Parathyroid adenoma (tissue), 2 donors: ENCODE results near the gene CELA1.
"Not testable (repeated sequence)": the region's sequence is repeated elsewhere in the genome, so short reads cannot be mapped to it uniquely, and the experiment has no call there.

Experiments
- H2AFZ ChIP-seq: fragments of 300-600 bp; sonication (generic); one replicate; pipeline ENCODE4 v1.7.0; 2017; ENCODE audit warnings: antibody characterized with exemption, mild to moderate bottlenecking
- H3K27ac ChIP-seq: fragments of 300-600 bp; sonication (generic); one replicate; pipeline ENCODE4 v1.7.0; 2017
- H3K27me3 ChIP-seq: fragments of 300-600 bp; sonication (generic); one replicate; pipeline ENCODE4 v1.7.0; 2017; ENCODE audit warnings: low read length; ENCODE audit not compliant: control insufficient read depth, insufficient read depth
- H3K36me3 ChIP-seq: fragments of 300-600 bp; sonication (generic); one replicate; pipeline ENCODE4 v1.7.0; 2017; ENCODE audit warnings: low read length; ENCODE audit not compliant: control insufficient read depth, insufficient read depth
- H3K4me1 ChIP-seq: fragments of 300-600 bp; sonication (generic); one replicate; pipeline ENCODE4 v1.7.0; 2017; ENCODE audit warnings: control low read depth
- H3K4me2 ChIP-seq: fragments of 300-600 bp; sonication (generic); one replicate; pipeline ENCODE4 v1.7.0; 2017; ENCODE audit warnings: low read length
- H3K4me3 ChIP-seq: fragments of 300-600 bp; sonication (generic); one replicate; pipeline ENCODE4 v1.7.0; 2017; ENCODE audit warnings: low read depth, low read length
- H3K79me2 ChIP-seq: fragments of 300-600 bp; sonication (generic); one replicate; pipeline ENCODE4 v1.7.0; 2017; ENCODE audit warnings: control low read depth
- H3K9ac ChIP-seq: fragments of 300-600 bp; sonication (generic); one replicate; pipeline ENCODE4 v1.7.0; 2017; ENCODE audit warnings: mild to moderate bottlenecking
- H3K9me3 ChIP-seq: fragments of 300-600 bp; sonication (generic); one replicate; pipeline ENCODE4 v1.7.0; 2017; ENCODE audit warnings: low read length; ENCODE audit not compliant: control insufficient read depth
- TF ChIP-seq, protein P1 (sequence below): fragments of 300-600 bp; sonication (generic); IDR thresholded peaks from one replicate; pipeline ENCODE4 v1.7.0; 2017; ENCODE audit warnings: antibody characterized with exemption, mild to moderate bottlenecking
- donor health status: primary hyperparathyroidism.

The CELA1 gene

DNA sequence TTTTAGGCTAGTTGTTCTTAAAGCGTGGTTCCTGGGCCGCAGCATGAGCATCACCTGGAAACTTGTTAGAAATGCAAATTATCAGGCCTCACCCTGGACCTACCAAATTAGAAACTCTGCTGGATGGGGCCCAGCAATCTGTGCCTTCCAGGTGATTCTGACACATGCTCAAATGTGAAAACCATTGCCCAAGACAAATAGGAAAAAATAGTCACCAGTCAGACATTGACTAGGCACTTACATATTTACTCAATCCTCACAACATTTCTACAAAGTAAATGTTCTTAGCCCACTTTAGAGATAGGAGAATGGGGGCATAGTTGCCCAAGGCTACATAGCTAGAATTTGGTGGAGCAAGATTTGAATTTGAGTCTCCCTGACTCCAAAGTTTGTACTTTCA, 3.3 kb downstream of the CELA1 start:
- Histone ChIP-seq H3K36me3 (no peaks in the 10 kb centered on the region), H3K9ac (no peak overlapping the region), H3K4me1 (peaks cover 3% of the 10 kb centered on the region), H3K9me3 (no peaks in the 10 kb centered on the region), H2AFZ (no peak overlapping the region), H3K4me2 (no peak overlapping the region), H3K4me3 (no peak overlapping the region), H3K27ac (no peak overlapping the region), H3K79me2 (no peaks in the 10 kb centered on the region), H3K27me3 (no peaks in the 10 kb centered on the region)
- TF ChIP-seq, protein P1, sequence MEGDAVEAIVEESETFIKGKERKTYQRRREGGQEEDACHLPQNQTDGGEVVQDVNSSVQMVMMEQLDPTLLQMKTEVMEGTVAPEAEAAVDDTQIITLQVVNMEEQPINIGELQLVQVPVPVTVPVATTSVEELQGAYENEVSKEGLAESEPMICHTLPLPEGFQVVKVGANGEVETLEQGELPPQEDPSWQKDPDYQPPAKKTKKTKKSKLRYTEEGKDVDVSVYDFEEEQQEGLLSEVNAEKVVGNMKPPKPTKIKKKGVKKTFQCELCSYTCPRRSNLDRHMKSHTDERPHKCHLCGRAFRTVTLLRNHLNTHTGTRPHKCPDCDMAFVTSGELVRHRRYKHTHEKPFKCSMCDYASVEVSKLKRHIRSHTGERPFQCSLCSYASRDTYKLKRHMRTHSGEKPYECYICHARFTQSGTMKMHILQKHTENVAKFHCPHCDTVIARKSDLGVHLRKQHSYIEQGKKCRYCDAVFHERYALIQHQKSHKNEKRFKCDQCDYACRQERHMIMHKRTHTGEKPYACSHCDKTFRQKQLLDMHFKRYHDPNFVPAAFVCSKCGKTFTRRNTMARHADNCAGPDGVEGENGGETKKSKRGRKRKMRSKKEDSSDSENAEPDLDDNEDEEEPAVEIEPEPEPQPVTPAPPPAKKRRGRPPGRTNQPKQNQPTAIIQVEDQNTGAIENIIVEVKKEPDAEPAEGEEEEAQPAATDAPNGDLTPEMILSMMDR, result no peak

DNA sequence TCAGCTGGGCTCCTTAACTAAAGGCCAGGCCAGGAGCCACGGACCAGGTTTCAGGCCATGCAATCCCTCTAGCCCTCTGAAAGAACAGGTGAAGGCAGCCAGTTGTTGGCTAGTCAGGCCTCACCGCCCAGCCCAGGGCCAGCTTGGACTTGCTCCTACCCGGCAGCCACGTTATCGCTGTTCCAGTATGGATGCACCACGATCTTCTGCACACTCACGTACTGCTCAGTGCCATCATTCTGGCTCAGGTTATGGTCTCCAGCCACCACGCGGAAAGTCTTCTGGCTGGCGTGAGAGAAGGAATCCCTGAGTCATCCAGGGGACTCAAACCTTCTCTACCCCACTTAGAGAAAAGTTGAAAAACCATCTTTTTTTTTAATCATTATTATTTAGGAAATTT, 4.1 kb downstream of the CELA1 start:
- Histone ChIP-seq H3K9ac (no peak overlapping the region), H3K27me3 (no peaks in the 10 kb centered on the region), H3K4me2 (no peak overlapping the region), H3K4me3 (no peak overlapping the region), H3K4me1 (peaks cover 3% of the 10 kb centered on the region), H3K79me2 (no peaks in the 10 kb centered on the region), H3K9me3 (no peaks in the 10 kb centered on the region), H3K27ac (no peak overlapping the region), H3K36me3 (no peaks in the 10 kb centered on the region), H2AFZ (no peak overlapping the region)
- TF ChIP-seq, protein P1, result no peak

DNA sequence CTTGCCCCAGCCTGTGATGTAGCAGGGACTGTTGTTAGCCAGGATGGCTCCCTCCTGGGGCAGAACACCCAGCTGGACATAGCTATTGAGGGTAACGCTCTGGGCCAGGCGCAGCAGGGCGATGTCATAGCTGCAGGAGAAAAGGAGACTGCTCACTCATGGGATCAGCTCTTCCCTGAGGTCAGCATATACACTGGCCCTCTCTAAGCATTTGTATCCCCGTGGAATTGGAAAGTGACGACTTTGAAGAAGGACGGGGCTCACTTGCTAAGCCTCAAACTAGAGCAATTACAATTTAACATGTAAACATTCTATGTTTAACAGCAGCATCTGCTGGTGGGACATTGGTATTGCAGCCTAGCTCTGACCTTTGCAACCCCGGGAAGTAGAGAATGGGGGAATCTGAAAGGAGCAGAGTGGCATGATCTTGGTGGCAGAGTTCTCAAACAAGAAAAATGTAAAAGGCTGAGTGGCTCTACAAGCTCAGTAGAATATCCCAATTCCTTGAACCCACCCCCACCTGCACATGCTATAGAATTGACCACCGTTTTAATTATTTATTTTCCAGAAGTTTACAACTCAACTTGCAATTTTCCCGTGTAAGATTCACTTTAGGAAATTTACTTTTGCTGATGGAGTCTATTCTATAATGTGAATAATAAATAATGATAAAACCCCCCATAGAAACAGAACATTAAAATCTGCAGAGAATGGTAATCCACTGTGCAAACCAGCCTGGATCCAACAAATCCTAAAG, 5.0 kb downstream of the CELA1 start:
- H3K4me3 ChIP-seq, result peak overlapping the region; percentile 35
- H3K36me3 ChIP-seq, result no peaks in the 10 kb centered on the region
- H3K27me3 ChIP-seq, result no peaks in the 10 kb centered on the region
- peaks cover 3% of the 10 kb centered on the region for H3K4me1 ChIP-seq
- H2AFZ ChIP-seq, result peak overlapping the region; percentile 88
- TF ChIP-seq, protein P1, result peak; percentile 98
- no peak overlapping the region for H3K9ac ChIP-seq
- H3K4me2 ChIP-seq, result peak overlapping the region; percentile 86
- H3K27ac ChIP-seq, result no peak overlapping the region
- H3K9me3 ChIP-seq, result no peaks in the 10 kb centered on the region
- no peaks in the 10 kb centered on the region for H3K79me2 ChIP-seq

DNA sequence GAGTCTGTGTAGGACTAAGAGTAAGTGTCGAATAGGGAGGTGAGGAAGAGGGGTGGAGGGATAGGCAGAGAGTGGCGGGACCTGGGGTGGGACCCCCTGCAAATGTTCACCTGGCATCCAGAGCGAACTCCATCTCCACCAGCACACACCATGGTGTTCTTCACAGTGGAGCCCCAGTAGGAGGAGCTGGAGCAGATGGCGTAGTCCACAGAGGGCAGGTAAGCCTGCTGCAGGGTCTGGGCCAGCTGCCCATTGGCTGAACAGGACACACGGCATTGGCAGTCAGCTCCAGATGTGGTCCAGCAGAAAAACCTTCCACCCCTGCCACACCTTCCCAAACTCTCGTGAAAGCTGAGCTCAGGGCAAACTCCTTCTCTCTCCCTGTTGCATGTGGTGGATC, 6.7 kb downstream of the CELA1 start:
- Histone ChIP-seq H3K36me3 (no peaks in the 10 kb centered on the region), H3K27me3 (no peaks in the 10 kb centered on the region), H3K9me3 (no peaks in the 10 kb centered on the region), H3K4me2 (no peak overlapping the region), H3K4me3 (no peak overlapping the region), H3K79me2 (no peaks in the 10 kb centered on the region), H3K4me1 (peaks cover 3% of the 10 kb centered on the region), H3K27ac (no peak overlapping the region), H2AFZ (no peak overlapping the region), H3K9ac (no peak overlapping the region)
- TF ChIP-seq, protein P1, result no peak

DNA sequence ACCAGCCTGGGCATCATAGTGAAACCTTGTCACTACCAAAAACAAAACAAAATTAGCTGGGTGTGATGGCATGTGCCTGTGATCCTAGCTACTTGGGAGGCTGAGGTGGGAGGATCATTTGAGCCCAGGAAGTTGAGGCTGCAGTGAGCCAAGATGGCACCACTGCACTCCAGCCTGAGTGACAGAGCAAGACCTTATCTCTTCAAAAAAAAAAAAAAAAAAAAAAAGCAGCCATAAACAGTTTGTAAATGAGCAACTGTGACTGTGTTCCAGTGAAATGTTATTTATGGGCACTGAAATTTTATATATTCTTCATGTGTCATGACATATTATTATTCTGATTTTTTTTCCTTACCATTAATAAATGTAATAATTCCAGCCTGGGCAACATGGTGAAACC, 9.1 kb downstream of the CELA1 start:
- H3K9me3 ChIP-seq, H3K27ac ChIP-seq, H2AFZ ChIP-seq, H3K79me2 ChIP-seq, H3K4me3 ChIP-seq, H3K9ac ChIP-seq, H3K27me3 ChIP-seq, H3K4me1 ChIP-seq, H3K36me3 ChIP-seq, H3K4me2 ChIP-seq: not testable (repeated sequence)
